Right atrium auricular region (tissue), 2 donors: Measurements from ENCODE around the gene FAM204A. TPM values are rescaled to one million over a fixed set of nuclear protein-coding genes. Genes with fewer than 3 reads are reported as not detected.

Experiments
- DNase-seq: peaks from one replicate; pipeline ENCODE4 v3.0.0-alpha.2; 2019; ENCODE audit warnings: low spot score
- H3K27ac ChIP-seq, 2 donors: fragments of 200-600 bp; sonication (generic); 1 replicate in 1 of 2; 2 replicates in 1 of 2; pipeline ENCODE4 v1.5.1; 2016 to 2019
- H3K27me3 ChIP-seq, 2 donors: fragments of 200-600 bp; sonication (generic); one replicate each; pipeline versions ENCODE4 v1.5.1 to v1.6.0; 2017 to 2019
- H3K36me3 ChIP-seq: fragments of 200-600 bp; sonication (generic); one replicate; pipeline ENCODE4 v1.5.1; 2016
- H3K4me1 ChIP-seq, 2 donors: fragments of 200-600 bp; sonication (generic); one replicate each; pipeline versions ENCODE4 v1.5.1 to v1.6.0; 2017 to 2019
- H3K4me3 ChIP-seq, 2 donors: fragments of 200-600 bp; sonication (generic); 1 replicate in 1 of 2; 2 replicates in 1 of 2; pipeline ENCODE4 v1.5.1; 2017 to 2019; ENCODE audit warnings: mild to moderate bottlenecking in 1 of 2, moderate library complexity in 1 of 2
- H3K9me3 ChIP-seq, 2 donors: fragments of 200-600 bp; sonication (generic); one replicate each; pipeline ENCODE4 v1.5.1; 2019
- CTCF ChIP-seq, 2 donors: fragments of 200-600 bp; sonication (generic); IDR thresholded peaks; one replicate each; pipeline ENCODE4 v1.5.1; 2019; ENCODE audit warnings: antibody characterized with exemption in 2 of 2
- total RNA-seq, 2 donors: library from RNA; depleted of rRNA; stranded (reverse); fragments of >200 nt; gene quantifications; one replicate each; pipeline ENCODE4 v1.1.0, GENCODE V29; 2016

The FAM204A gene
- total RNA-seq, 2 donors from 2014 or later: 35.8 to 63.6 TPM

GRCh38 chr10:118278649-118279048 lies 63.5 kb downstream of the FAM204A start:
- no peaks in the 10 kb centered on the region for H3K36me3 ChIP-seq
- H3K27ac ChIP-seq: no peak overlapping the region
- no peaks in the 10 kb centered on the region for H3K27me3 ChIP-seq
- H3K9me3 ChIP-seq: peaks cover 0 to 8% of the 10 kb centered on the region in 2 donors
- TF ChIP-seq CTCF (IDR thresholded peaks at IDR 0.05): no peak
- no peak for DNase-seq
- H3K4me1 ChIP-seq: no peaks in the 10 kb centered on the region
- no peak overlapping the region for H3K4me3 ChIP-seq

GRCh38 chr10:118277871-118278270 lies 64.3 kb downstream of the FAM204A start:
- no peak for DNase-seq
- H3K36me3 ChIP-seq: no peaks in the 10 kb centered on the region
- H3K27me3 ChIP-seq: no peaks in the 10 kb centered on the region
- peaks cover 0 to 8% of the 10 kb centered on the region in 2 donors for H3K9me3 ChIP-seq
- H3K4me1 ChIP-seq: no peaks in the 10 kb centered on the region
- no peak for TF ChIP-seq CTCF (IDR thresholded peaks at IDR 0.05)
- H3K27ac ChIP-seq: no peak overlapping the region
- no peak overlapping the region for H3K4me3 ChIP-seq

GRCh38 chr10:118276727-118277126 lies 65.4 kb downstream of the FAM204A start:
- H3K27me3 ChIP-seq: no peaks in the 10 kb centered on the region
- H3K9me3 ChIP-seq: peaks cover 0 to 8% of the 10 kb centered on the region in 2 donors

GRCh38 chr10:118276204-118276603 lies 65.9 kb downstream of the FAM204A start:
- Histone ChIP-seq H3K4me3 (no peak overlapping the region), H3K27me3 (no peaks in the 10 kb centered on the region), H3K27ac (no peak overlapping the region), H3K36me3 (no peaks in the 10 kb centered on the region), H3K4me1 (no peaks in the 10 kb centered on the region), H3K9me3 (peaks cover 0 to 8% of the 10 kb centered on the region in 2 donors)
- TF ChIP-seq CTCF (IDR thresholded peaks at IDR 0.05): no peak
- no peak for DNase-seq

More at GRCh38 chr10:118276727-118277126, 65.4 kb downstream of the FAM204A start:
- H3K36me3 ChIP-seq: no peaks in the 10 kb centered on the region
- no peak for TF ChIP-seq CTCF (IDR thresholded peaks at IDR 0.05)
- no peaks in the 10 kb centered on the region for H3K4me1 ChIP-seq
- H3K4me3 ChIP-seq: no peak overlapping the region
- H3K27ac ChIP-seq: no peak overlapping the region
- no peak for DNase-seq

- Histone ChIP-seq H3K4me1 (no peaks in the 10 kb centered on the region), H3K36me3 (no peaks in the 10 kb centered on the region), H3K27ac (no peak overlapping the region), H3K27me3 (no peaks in the 10 kb centered on the region), H3K9me3 (peaks cover 0 to 8% of the 10 kb centered on the region in 2 donors), H3K4me3 (no peak overlapping the region)
- no peak for TF ChIP-seq CTCF (IDR thresholded peaks at IDR 0.05)
- DNase-seq: no peak
These were observed 68.5 kb downstream of the FAM204A start for GRCh38 chr10:118273662-118274061.

GRCh38 chr10:118272767-118273166 lies 69.4 kb downstream of the FAM204A start:
- Histone ChIP-seq H3K4me1 (no peaks in the 10 kb centered on the region), H3K27ac (no peak overlapping the region), H3K27me3 (no peaks in the 10 kb centered on the region), H3K36me3 (no peaks in the 10 kb centered on the region), H3K4me3 (no peak overlapping the region), H3K9me3 (peaks cover 0 to 2% of the 10 kb centered on the region in 2 donors)
- no peak for DNase-seq
- TF ChIP-seq CTCF (IDR thresholded peaks at IDR 0.05): no peak
